Calu3 (cell line): Measurements from ENCODE around the gene ZNF763. TPM values are rescaled to one million over a fixed set of nuclear protein-coding genes. Genes with fewer than 3 reads are reported as not detected.

Experiments used
- BruUV-seq: library from RNA; stranded (reverse); fragments of 400-500 nt; replicated peaks from 2 replicates; lab custom pipeline; 2021; lab: Mats Ljungman, UMichigan
- CTCF ChIA-PET: fragments of 300-600 bp; sonication (Branson Sonifier 250); formaldehyde crosslinking; loops from one replicate; lab custom pipeline; 2022; ENCODE audit warnings: antibody characterized with exemption; lab: Charles Lee
- DNase-seq: peaks from one replicate; pipeline ENCODE4 v3.0.0; 2022
- H3K27ac Mint-ChIP-seq: one replicate; pipeline ENCODE4 v1.8.0; 2022; ENCODE audit warnings: mixed read lengths; ENCODE audit not compliant: unreplicated experiment
- H3K27me3 Mint-ChIP-seq: one replicate; pipeline ENCODE4 v1.8.0; 2022; ENCODE audit warnings: mixed read lengths; ENCODE audit not compliant: unreplicated experiment
- H3K36me3 Mint-ChIP-seq: one replicate; pipeline ENCODE4 v1.8.0; 2022; ENCODE audit warnings: mild to moderate bottlenecking, moderate library complexity, mixed read lengths; ENCODE audit not compliant: insufficient read depth, unreplicated experiment
- H3K4me1 Mint-ChIP-seq: one replicate; pipeline ENCODE4 v1.8.0; 2022; ENCODE audit warnings: mild to moderate bottlenecking, low read depth, mixed read lengths; ENCODE audit not compliant: unreplicated experiment
- H3K4me3 Mint-ChIP-seq: one replicate; pipeline ENCODE4 v1.8.0; 2022; ENCODE audit warnings: mild to moderate bottlenecking, low read depth, moderate library complexity, mixed read lengths; ENCODE audit not compliant: unreplicated experiment
- H3K9me3 Mint-ChIP-seq: one replicate; pipeline ENCODE4 v1.8.0; 2022; ENCODE audit warnings: low read depth, mixed read lengths; ENCODE audit not compliant: unreplicated experiment
- intact Hi-C: fragments of 100-400 bp; cut with micrococcal nuclease; formaldehyde crosslinking; loops from one replicate; pipeline ENCODE4 v1.10.0; 2022; ENCODE audit not compliant: unreplicated experiment
- total RNA-seq: library from RNA; stranded (reverse); gene quantifications from 2 replicates; pipeline ENCODE4 v1.2.3, GENCODE V29; 2022
- TF ChIP-seq, protein P1 (sequence below): fragments of 200-600 bp; IDR thresholded peaks from one replicate; pipeline ENCODE4 v1.8.0; 2022; ENCODE audit warnings: antibody characterized with exemption; ENCODE audit not compliant: unreplicated experiment

ZNF763 gene
- total RNA-seq, 1 experiment from 2014 or later, result 1.7 TPM

DNA sequence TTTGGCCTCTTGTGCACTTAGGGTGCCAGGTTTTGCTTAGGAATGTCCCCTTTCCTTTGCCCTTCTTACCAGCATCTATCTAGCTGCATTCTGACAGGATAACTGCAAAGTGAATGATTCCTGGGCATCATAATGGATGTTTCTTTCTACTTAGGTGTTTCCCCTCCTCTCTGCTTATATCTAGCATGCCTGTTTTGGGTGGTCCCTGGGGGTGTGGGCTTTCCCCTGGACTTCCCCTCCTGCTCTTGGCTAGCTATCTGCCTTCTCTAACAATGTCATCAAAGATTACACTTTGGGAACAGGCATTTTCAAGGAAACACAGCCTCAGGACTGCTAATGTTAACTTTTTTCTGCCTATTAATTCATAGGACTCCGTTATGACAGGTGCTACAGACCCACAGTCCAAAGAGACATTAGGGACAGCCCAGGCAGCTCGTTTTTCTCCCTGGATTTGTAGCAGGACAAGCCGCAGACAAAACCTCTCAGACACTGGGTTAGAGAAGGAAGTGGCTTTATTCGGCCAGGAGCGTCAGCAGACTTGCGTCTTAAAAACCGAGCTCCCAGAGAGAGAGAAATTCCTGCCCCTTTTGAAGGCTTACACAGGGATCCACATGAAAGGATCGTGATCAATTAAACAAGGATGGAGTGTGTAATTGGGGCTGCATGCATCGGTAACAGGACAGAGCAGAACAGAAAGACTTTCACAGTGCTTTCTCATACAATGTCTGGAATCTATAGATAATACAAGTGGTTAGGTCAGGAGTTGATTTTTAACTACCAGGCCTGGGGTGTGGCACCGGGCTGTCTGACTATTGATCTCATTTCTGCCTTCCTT lies 22.6 kb upstream of the ZNF763 start:
- Mint-ChIP-seq H3K9me3 (no peaks in the 10 kb centered on the region), H3K4me1 (no peaks in the 10 kb centered on the region), H3K27me3 (no peaks in the 10 kb centered on the region), H3K4me3 (no peak overlapping the region), H3K27ac (no peak overlapping the region), H3K36me3 (peaks cover 5% of the 10 kb centered on the region)
- CTCF ChIA-PET, result no interaction called here
- TF ChIP-seq, protein P1, sequence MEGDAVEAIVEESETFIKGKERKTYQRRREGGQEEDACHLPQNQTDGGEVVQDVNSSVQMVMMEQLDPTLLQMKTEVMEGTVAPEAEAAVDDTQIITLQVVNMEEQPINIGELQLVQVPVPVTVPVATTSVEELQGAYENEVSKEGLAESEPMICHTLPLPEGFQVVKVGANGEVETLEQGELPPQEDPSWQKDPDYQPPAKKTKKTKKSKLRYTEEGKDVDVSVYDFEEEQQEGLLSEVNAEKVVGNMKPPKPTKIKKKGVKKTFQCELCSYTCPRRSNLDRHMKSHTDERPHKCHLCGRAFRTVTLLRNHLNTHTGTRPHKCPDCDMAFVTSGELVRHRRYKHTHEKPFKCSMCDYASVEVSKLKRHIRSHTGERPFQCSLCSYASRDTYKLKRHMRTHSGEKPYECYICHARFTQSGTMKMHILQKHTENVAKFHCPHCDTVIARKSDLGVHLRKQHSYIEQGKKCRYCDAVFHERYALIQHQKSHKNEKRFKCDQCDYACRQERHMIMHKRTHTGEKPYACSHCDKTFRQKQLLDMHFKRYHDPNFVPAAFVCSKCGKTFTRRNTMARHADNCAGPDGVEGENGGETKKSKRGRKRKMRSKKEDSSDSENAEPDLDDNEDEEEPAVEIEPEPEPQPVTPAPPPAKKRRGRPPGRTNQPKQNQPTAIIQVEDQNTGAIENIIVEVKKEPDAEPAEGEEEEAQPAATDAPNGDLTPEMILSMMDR, result no peak
- no TSS peak for BruUV-seq
- no peak for DNase-seq
- intact Hi-C loops, result no loop called here

GRCh38 chr19:11942843-11943108 lies 22.1 kb upstream of the ZNF763 start:
- Mint-ChIP-seq H3K4me3 (no peak overlapping the region), H3K36me3 (peaks cover 9% of the 10 kb centered on the region), H3K9me3 (no peaks in the 10 kb centered on the region), H3K4me1 (no peaks in the 10 kb centered on the region), H3K27me3 (no peaks in the 10 kb centered on the region), H3K27ac (no peak overlapping the region)
- intact Hi-C loops, result no loop called here
- no TSS peak for BruUV-seq
- no peak for DNase-seq
- CTCF ChIA-PET, result no interaction called here
- TF ChIP-seq, protein P1, result no peak

DNA sequence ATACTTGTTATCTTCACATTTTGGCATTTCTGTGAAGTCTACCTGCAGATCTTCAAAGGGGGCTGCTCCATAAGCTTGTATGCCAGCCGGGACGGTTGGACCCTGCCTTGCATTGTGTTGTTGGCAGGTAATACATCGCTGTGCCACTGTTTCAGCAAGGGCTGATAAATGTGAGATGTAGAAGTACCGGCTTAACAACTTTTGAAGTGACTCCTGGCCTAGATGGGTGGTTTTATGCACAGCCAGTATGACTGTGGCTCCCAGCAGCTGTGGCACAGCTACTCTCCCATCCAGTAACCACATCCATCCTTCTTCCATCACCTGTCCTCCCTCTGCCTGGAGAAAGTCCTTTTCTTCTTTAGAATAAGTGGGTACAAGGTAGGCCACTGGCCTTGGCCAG lies 20.2 kb upstream of the ZNF763 start:
- DNase-seq, result no peak
- intact Hi-C loops, result no loop called here
- H3K9me3 Mint-ChIP-seq, result no peaks in the 10 kb centered on the region
- CTCF ChIA-PET, result no interaction called here
- BruUV-seq, result no TSS peak
- H3K4me1 Mint-ChIP-seq, result no peaks in the 10 kb centered on the region
- TF ChIP-seq, protein P1, result no peak
- H3K4me3 Mint-ChIP-seq, result no peak overlapping the region
- H3K36me3 Mint-ChIP-seq, result peaks cover 10% of the 10 kb centered on the region
- no peaks in the 10 kb centered on the region for H3K27me3 Mint-ChIP-seq
- H3K27ac Mint-ChIP-seq, result no peak overlapping the region

DNA sequence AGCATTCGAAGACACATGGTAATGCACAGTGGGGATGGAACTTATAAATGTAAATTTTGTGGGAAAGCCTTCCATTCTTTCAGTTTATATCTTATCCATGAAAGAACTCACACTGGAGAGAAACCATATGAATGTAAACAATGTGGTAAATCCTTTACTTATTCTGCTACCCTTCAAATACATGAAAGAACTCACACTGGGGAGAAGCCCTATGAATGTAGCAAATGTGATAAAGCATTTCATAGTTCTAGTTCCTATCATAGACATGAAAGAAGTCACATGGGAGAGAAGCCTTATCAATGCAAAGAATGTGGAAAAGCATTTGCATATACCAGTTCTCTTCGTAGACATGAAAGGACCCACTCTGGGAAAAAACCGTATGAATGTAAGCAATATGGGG lies 16.2 kb upstream of the ZNF763 start:
- Mint-ChIP-seq H3K4me3 (no peak overlapping the region), H3K4me1 (no peaks in the 10 kb centered on the region), H3K27me3 (no peaks in the 10 kb centered on the region), H3K9me3 (peaks cover 2% of the 10 kb centered on the region), H3K36me3 (peaks cover 18% of the 10 kb centered on the region), H3K27ac (no peak overlapping the region)
- TF ChIP-seq, protein P1, result no peak
- CTCF ChIA-PET, result no interaction called here
- intact Hi-C loops, result no loop called here
- BruUV-seq, result no TSS peak
- no peak for DNase-seq
